ENCODE results near the gene SGSM1.

The SGSM1 gene

DNA sequence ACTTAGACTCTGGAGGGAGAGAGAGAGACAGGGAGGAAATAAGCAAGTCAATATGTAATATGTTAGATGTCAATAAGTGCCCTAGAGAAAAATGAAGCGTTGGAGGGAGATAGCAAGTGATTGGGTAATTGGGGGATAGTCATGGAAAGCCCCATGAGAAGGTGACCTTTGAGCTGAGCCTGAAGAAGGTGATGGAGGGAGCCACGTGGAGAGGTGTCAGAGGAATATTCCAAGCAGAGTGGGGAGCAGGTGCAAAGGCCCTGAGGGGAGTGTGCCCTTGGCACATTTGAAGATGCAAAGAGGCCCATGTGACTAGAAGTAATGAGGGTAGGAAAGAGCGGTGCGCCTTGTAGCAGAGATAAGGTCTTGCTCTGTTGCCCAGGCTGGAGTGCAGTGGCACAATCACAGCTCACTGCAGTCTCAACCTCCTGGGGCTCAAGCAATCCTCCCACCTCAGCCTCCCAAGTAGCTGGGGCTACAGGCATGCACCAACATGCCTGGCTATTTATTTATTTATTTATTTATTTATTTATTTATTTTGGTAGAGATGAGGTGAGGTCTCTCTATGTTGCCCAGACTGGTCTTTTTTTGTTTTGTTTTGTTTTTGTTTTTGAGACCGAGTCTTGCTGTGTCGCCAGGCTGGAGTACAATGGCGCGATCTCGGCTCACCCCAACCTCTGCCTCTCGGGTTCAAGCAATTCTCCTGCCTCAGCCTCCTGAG is 138.4 kb downstream of the SGSM1 start:
- H3K27me3 ChIP-seq (replicated peaks; ENCODE audit: control insufficient read depth, insufficient read depth, low read length): peaks cover 26% of the 10 kb centered on the region
- no peak for DNase-seq (ENCODE audit: low read depth)
- no peak overlapping the region for H3K9ac ChIP-seq (ENCODE audit: low read length)
- H3K36me3 ChIP-seq (ENCODE audit: control insufficient read depth, insufficient read depth, low read length, severe bottlenecking): no peaks in the 10 kb centered on the region
- no peaks in the 10 kb centered on the region for H3K4me1 ChIP-seq (ENCODE audit: control insufficient read depth, insufficient read depth, low read length)
- H3K4me3 ChIP-seq (ENCODE audit: low read length): no peak overlapping the region
- H3K9me3 ChIP-seq (ENCODE audit: control insufficient read depth, low read length): no peaks in the 10 kb centered on the region

DNA sequence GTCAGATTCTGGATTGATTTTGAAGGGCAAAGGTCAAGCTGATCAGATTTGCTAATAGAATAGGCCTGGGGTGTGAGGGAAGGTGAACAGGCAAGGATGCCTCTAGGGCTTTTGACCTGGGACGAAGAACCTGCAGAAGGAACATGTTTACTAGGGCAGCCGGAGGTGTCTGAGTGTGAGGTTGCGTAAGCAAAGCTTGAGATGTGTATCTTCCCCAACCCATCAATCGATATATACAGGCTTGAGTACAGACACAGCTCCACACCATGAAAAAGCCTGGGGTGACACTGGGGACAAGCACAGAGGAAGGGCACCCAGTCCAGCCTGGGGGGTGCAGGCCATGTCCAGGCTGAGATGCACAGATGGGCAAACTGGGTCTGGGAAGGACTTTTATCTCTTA is 139.4 kb downstream of the SGSM1 start:
- no peaks in the 10 kb centered on the region for H3K4me1 ChIP-seq (ENCODE audit: control insufficient read depth, insufficient read depth, low read length)
- no peak overlapping the region for H3K4me3 ChIP-seq (ENCODE audit: low read length)
- no peak for DNase-seq (ENCODE audit: low read depth)
- no peak overlapping the region for H3K9ac ChIP-seq (ENCODE audit: low read length)
- no peaks in the 10 kb centered on the region for H3K36me3 ChIP-seq (ENCODE audit: control insufficient read depth, insufficient read depth, low read length, severe bottlenecking)
- H3K27me3 ChIP-seq (replicated peaks; ENCODE audit: control insufficient read depth, insufficient read depth, low read length): peaks cover 29% of the 10 kb centered on the region
- H3K9me3 ChIP-seq (ENCODE audit: control insufficient read depth, low read length): no peaks in the 10 kb centered on the region

DNA sequence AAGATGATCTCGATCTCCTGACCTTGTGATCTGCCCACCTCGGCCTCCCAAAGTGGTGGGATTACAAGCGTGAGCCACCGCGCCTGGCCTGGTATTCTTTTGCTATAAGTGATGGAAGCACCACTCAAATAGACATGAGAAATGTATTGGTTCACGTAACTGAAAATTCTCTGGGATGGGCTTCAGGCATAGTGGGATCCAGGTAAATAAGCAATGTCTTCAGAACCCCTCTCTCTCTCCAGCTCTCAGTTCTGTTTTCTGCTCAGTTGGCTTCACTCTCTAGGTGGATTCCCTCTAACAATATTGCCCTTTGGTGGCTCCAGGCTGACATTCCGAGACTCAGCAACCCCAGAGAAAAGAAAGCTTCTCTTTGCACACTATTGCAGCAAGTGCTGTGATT is 141.4 kb downstream of the SGSM1 start:
- Histone ChIP-seq H3K36me3 (ENCODE audit: control insufficient read depth, insufficient read depth, low read length, severe bottlenecking) (no peaks in the 10 kb centered on the region), H3K4me3 (ENCODE audit: low read length) (no peak overlapping the region), H3K9me3 (ENCODE audit: control insufficient read depth, low read length) (no peaks in the 10 kb centered on the region), H3K9ac (ENCODE audit: low read length) (no peak overlapping the region), H3K27me3 (replicated peaks; ENCODE audit: control insufficient read depth, insufficient read depth, low read length) (peaks cover 29% of the 10 kb centered on the region), H3K4me1 (ENCODE audit: control insufficient read depth, insufficient read depth, low read length) (no peaks in the 10 kb centered on the region)
- DNase-seq (ENCODE audit: low read depth): no peak

DNA sequence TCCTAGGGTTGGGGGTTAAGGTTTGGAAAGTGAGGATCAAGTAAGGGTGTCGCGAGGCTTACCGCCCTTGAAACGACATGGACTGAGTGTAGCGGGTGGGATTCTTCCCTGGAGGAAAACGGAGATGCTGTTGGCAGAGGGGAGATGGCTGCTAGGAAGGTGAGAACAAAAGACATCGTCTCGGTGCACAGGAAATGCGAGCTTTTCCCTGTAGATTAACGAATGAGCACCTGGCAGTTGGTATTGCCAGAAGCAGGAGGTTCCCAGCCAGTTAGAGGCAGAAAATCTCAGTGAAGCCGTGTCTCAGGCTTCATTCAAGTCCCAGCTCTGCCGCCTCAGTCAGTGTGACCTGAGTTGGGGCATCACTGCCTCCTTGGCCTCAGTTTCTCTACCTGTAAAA is 141.9 kb downstream of the SGSM1 start:
- Histone ChIP-seq H3K27me3 (replicated peaks; ENCODE audit: control insufficient read depth, insufficient read depth, low read length) (peaks cover 29% of the 10 kb centered on the region), H3K4me1 (ENCODE audit: control insufficient read depth, insufficient read depth, low read length) (no peaks in the 10 kb centered on the region), H3K4me3 (ENCODE audit: low read length) (no peak overlapping the region), H3K36me3 (ENCODE audit: control insufficient read depth, insufficient read depth, low read length, severe bottlenecking) (no peaks in the 10 kb centered on the region), H3K9ac (ENCODE audit: low read length) (no peak overlapping the region), H3K9me3 (ENCODE audit: control insufficient read depth, low read length) (no peaks in the 10 kb centered on the region)
- DNase-seq (ENCODE audit: low read depth): no peak

- no peaks in the 10 kb centered on the region for H3K9me3 ChIP-seq (ENCODE audit: control insufficient read depth, low read length)
- no peak overlapping the region for H3K9ac ChIP-seq (ENCODE audit: low read length)
- peaks cover 2% of the 10 kb centered on the region for H3K4me1 ChIP-seq (ENCODE audit: control insufficient read depth, insufficient read depth, low read length)
- no peak for DNase-seq (ENCODE audit: low read depth)
- no peak overlapping the region for H3K4me3 ChIP-seq (ENCODE audit: low read length)
- peaks cover 29% of the 10 kb centered on the region for H3K27me3 ChIP-seq (replicated peaks; ENCODE audit: control insufficient read depth, insufficient read depth, low read length)
- no peaks in the 10 kb centered on the region for H3K36me3 ChIP-seq (ENCODE audit: control insufficient read depth, insufficient read depth, low read length, severe bottlenecking)
Observed at GRCh38 chr22:24948356-24949202, 142.6 kb downstream of the SGSM1 start.

- no peak for DNase-seq (ENCODE audit: low read depth)
- no peak overlapping the region for H3K4me3 ChIP-seq (ENCODE audit: low read length)
- peaks cover 29% of the 10 kb centered on the region for H3K27me3 ChIP-seq (replicated peaks; ENCODE audit: control insufficient read depth, insufficient read depth, low read length)
- H3K36me3 ChIP-seq (ENCODE audit: control insufficient read depth, insufficient read depth, low read length, severe bottlenecking): no peaks in the 10 kb centered on the region
- no peak overlapping the region for H3K9ac ChIP-seq (ENCODE audit: low read length)
- H3K9me3 ChIP-seq (ENCODE audit: control insufficient read depth, low read length): no peaks in the 10 kb centered on the region
- peaks cover 8% of the 10 kb centered on the region for H3K4me1 ChIP-seq (ENCODE audit: control insufficient read depth, insufficient read depth, low read length)
Observed at GRCh38 chr22:24950272-24950902, 144.4 kb downstream of the SGSM1 start.

DNA sequence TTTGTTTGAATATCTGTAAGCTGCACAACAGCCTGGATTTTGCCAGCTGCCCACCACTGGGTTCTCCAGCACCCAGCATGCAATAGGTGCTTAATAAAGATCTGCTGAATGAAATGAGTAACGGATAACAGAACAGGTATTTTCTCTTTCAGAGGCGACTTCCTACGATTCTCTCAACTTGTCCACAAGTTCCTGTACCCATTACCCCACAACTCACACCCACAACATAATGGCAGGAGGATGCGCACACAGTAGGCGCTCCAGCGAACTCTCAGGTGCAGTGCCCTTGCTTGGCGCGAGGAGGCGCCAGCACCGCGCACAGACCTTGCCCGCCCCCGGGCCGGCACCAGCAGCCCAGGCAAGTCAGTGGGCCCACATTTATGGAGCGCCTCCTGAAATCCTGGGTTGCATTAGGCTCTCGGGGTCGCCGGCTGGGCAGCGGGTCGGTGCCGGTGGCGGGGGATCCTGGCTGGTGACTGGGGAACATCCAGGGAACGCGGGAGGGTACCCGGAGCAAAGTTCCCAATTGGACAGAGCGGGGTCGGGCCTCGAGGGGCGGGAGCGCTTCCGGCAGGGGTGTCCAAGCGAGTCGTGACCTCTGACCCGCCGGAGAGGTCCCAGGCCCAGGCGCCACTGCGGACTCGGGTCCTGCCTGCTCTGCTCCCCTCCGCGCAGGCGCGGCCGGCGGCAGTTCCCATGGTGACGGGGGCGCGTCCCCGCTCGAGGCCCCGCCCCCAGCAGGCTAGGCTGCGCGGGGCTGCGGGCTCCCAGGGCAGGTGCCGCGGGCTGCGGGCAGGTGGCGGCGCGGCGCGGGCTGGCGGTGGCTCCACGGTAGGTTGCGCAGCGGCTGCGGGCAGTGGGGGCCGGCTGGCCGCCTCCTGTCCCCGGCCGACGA is 146.2 kb downstream of the SGSM1 start, which contains the start of gene KIAA1671:
TSS of gene KIAA1671 (plus strand) at position 775 of the 895 bp plus-strand sequence. CDS start 75,284 bp downstream, outside the sequence.
- Histone ChIP-seq H3K4me1 (ENCODE audit: control insufficient read depth, insufficient read depth, low read length) (peaks cover 8% of the 10 kb centered on the region), H3K9ac (ENCODE audit: low read length) (peak within 1 kb of the TSS; percentile 87), H3K36me3 (ENCODE audit: control insufficient read depth, insufficient read depth, low read length, severe bottlenecking) (no peaks in the 10 kb centered on the region), H3K27me3 (replicated peaks; ENCODE audit: control insufficient read depth, insufficient read depth, low read length) (peaks cover 24% of the 10 kb centered on the region), H3K4me3 (ENCODE audit: low read length) (peak within 1 kb of the TSS; percentile 90), H3K9me3 (ENCODE audit: control insufficient read depth, low read length) (no peaks in the 10 kb centered on the region)
- peak; percentile 83 for DNase-seq (ENCODE audit: low read depth)

- H3K4me3 ChIP-seq (ENCODE audit: low read length): peak overlapping the region; percentile 90
- H3K4me1 ChIP-seq (ENCODE audit: control insufficient read depth, insufficient read depth, low read length): peaks cover 8% of the 10 kb centered on the region
- H3K9me3 ChIP-seq (ENCODE audit: control insufficient read depth, low read length): no peaks in the 10 kb centered on the region
- peaks cover 18% of the 10 kb centered on the region for H3K27me3 ChIP-seq (replicated peaks; ENCODE audit: control insufficient read depth, insufficient read depth, low read length)
- no peaks in the 10 kb centered on the region for H3K36me3 ChIP-seq (ENCODE audit: control insufficient read depth, insufficient read depth, low read length, severe bottlenecking)
- peak overlapping the region; percentile 87 for H3K9ac ChIP-seq (ENCODE audit: low read length)
- peak; percentile 62 for DNase-seq (ENCODE audit: low read depth)
Observed at GRCh38 chr22:24952837-24953383, 146.9 kb downstream of the SGSM1 start.

GRCh38 chr22:24953384-24954113 is 147.5 kb downstream of the SGSM1 start:
- Histone ChIP-seq H3K27me3 (replicated peaks; ENCODE audit: control insufficient read depth, insufficient read depth, low read length) (peaks cover 12% of the 10 kb centered on the region), H3K4me1 (ENCODE audit: control insufficient read depth, insufficient read depth, low read length) (peaks cover 8% of the 10 kb centered on the region), H3K4me3 (ENCODE audit: low read length) (peak overlapping the region; percentile 90), H3K9ac (ENCODE audit: low read length) (peak overlapping the region; percentile 87), H3K9me3 (ENCODE audit: control insufficient read depth, low read length) (no peaks in the 10 kb centered on the region), H3K36me3 (ENCODE audit: control insufficient read depth, insufficient read depth, low read length, severe bottlenecking) (no peaks in the 10 kb centered on the region)
- DNase-seq (ENCODE audit: low read depth): no peak

DNA sequence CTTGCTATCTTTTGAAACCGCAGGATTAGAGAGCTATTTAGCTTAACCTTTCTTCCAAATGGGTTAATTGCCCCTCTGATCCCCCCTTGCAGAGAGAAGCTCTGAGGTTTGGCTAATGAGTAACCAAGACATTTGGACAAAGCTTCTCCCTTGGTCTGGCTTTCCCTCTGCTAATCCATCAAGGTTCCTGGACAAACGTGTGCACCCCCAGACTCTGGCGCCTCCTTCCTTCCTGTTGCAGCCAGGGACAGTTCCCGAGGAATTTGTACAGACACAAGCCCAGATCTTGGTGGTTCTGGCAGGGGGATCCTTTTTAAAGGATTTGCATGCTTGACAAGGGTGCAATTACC is 148.1 kb downstream of the SGSM1 start:
- H3K27me3 ChIP-seq (replicated peaks; ENCODE audit: control insufficient read depth, insufficient read depth, low read length): peaks cover 7% of the 10 kb centered on the region
- no peaks in the 10 kb centered on the region for H3K9me3 ChIP-seq (ENCODE audit: control insufficient read depth, low read length)
- H3K4me1 ChIP-seq (ENCODE audit: control insufficient read depth, insufficient read depth, low read length): peaks cover 8% of the 10 kb centered on the region
- H3K4me3 ChIP-seq (ENCODE audit: low read length): peak overlapping the region; percentile 90
- no peak for DNase-seq (ENCODE audit: low read depth)
- H3K9ac ChIP-seq (ENCODE audit: low read length): peak overlapping the region; percentile 87
- no peaks in the 10 kb centered on the region for H3K36me3 ChIP-seq (ENCODE audit: control insufficient read depth, insufficient read depth, low read length, severe bottlenecking)

All from adipocyte (in vitro differentiated cells).